SU-DHL-6 (cell line): Measurements from ENCODE around the gene PBX2.

Experiments used
- H2AFZ ChIP-seq: fragments of 200-600 bp; sonication (generic); 2 replicates; pipeline ENCODE4 v1.6.1; 2014; ENCODE audit warnings: low read depth, mild to moderate bottlenecking, moderate library complexity, mixed read lengths, antibody characterized with exemption, low read length; ENCODE audit not compliant: severe bottlenecking
- H3F3A ChIP-seq: fragments of 200-600 bp; shearing (Covaris generic); 2 replicates; pipeline ENCODE4 v1.6.0; 2016; ENCODE audit warnings: antibody characterized with exemption, mild to moderate bottlenecking; ENCODE audit not compliant: insufficient read depth
- H3K27ac ChIP-seq: fragments of 200-600 bp; sonication (generic); 2 replicates; pipeline ENCODE4 v1.5.1; 2016; ENCODE audit warnings: low read depth, mild to moderate bottlenecking, low read length, moderate library complexity, mixed read lengths
- H3K27me3 ChIP-seq: fragments of 200-600 bp; sonication (generic), shearing (Covaris generic); 2 replicates; pipeline ENCODE4 v1.6.0; 2014; ENCODE audit warnings: mild to moderate bottlenecking, low read length
- H3K36me3 ChIP-seq: fragments of 200-600 bp; sonication (generic); 2 replicates; pipeline ENCODE4 v1.6.1; 2014; ENCODE audit warnings: mild to moderate bottlenecking, low read length, mixed read lengths
- H3K4me2 ChIP-seq: fragments of 300-600, 200-600 bp; shearing (Covaris generic), sonication (generic); 2 replicates; pipeline ENCODE4 v1.6.0; 2014; ENCODE audit warnings: low read length, low read depth, mild to moderate bottlenecking; ENCODE audit not compliant: poor library complexity, severe bottlenecking
- H3K4me3 ChIP-seq: fragments of 200-600 bp; sonication (generic); 2 replicates; pipeline ENCODE4 v1.5.1; 2014; ENCODE audit warnings: antibody characterized with exemption, low read length, mild to moderate bottlenecking, mixed read lengths; ENCODE audit not compliant: insufficient read depth, poor library complexity, severe bottlenecking
- H3K79me2 ChIP-seq: fragments of 200-600 bp; sonication (generic); 2 replicates; pipeline ENCODE4 v1.6.1; 2014; ENCODE audit warnings: mild to moderate bottlenecking, low read length, moderate library complexity; ENCODE audit not compliant: insufficient read depth
- H3K9ac ChIP-seq: fragments of 200-600 bp; sonication (generic); 2 replicates; pipeline ENCODE4 v1.7.0; 2014; ENCODE audit warnings: mild to moderate bottlenecking, low read length
- H3K9me2 ChIP-seq: fragments of 200-600 bp; sonication (generic); replicated peaks from 2 replicates; pipeline ENCODE4 v1.6.1; 2014; ENCODE audit warnings: low read length; ENCODE audit not compliant: insufficient read depth
- H3K9me3 ChIP-seq: fragments of 200-600 bp; sonication (generic); 2 replicates; pipeline ENCODE4 v1.6.1; 2014; ENCODE audit warnings: low read length, mixed read lengths; ENCODE audit not compliant: insufficient read depth
- H4K20me1 ChIP-seq: fragments of 200-600 bp; sonication (generic); 2 replicates; pipeline ENCODE4 v1.6.1; 2014; ENCODE audit warnings: low read depth, mild to moderate bottlenecking, antibody characterized with exemption, low read length, moderate library complexity, mixed read lengths
- EZH2phosphoT487 ChIP-seq: fragments of 200-600 bp; sonication (generic), shearing (Covaris generic); conservative IDR thresholded peaks from 2 replicates; pipeline ENCODE4 v1.6.1; 2018; ENCODE audit warnings: mild to moderate bottlenecking, antibody characterized with exemption, low read length, moderate library complexity, mixed read lengths
- TF ChIP-seq, protein P1 (sequence below): fragments of 200-600 bp; sonication (generic); IDR thresholded peaks from one replicate; pipeline ENCODE4 v1.5.1; 2017; ENCODE audit warnings: antibody characterized with exemption, mild to moderate bottlenecking, low read length, moderate library complexity; ENCODE audit not compliant: insufficient read depth, poor library complexity, severe bottlenecking

Gene PBX2

DNA sequence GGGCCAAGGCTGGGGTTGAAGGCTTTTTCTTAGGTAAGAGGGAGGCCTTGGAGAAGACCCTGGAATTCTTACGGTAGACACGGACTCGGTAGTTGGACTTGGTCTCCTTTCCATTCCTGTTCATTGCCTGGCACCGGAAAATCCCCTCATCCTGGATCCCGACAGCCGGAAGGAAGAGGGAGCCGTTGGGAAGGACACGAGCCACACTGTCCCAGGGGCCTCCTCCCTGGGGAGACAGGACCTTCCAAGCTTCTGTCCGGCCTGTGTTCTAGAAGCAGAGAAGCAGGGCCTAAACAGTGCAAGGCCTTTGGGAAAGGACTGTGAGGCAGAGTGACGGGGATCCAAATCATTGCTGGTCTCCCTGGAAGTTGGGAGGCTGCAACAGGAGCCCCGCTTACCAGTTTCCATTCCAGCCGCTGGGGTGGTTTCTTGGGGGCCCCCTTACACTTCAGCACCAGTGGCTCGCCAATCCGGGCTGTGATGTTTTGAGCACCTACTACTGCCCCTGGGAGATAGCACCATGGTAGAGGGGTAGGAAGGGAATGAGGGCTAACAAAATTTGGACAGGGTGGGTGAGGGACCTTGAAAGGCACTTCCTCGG lies 6.4 kb downstream of the PBX2 start:
- Histone ChIP-seq H3K79me2 (peaks cover 14% of the 10 kb centered on the region), H3K4me2 (no peak overlapping the region), H2AFZ (no peak overlapping the region), H3K36me3 (no peaks in the 10 kb centered on the region), H3K27ac (no peak overlapping the region), H3K9me2 (no peaks in the 10 kb centered on the region), H4K20me1 (no peaks in the 10 kb centered on the region), H3K4me3 (no peak overlapping the region), H3F3A (no peaks in the 10 kb centered on the region), H3K9me3 (no peaks in the 10 kb centered on the region), H3K9ac (no peak overlapping the region), H3K27me3 (no peaks in the 10 kb centered on the region)
- TF ChIP-seq, protein P1, sequence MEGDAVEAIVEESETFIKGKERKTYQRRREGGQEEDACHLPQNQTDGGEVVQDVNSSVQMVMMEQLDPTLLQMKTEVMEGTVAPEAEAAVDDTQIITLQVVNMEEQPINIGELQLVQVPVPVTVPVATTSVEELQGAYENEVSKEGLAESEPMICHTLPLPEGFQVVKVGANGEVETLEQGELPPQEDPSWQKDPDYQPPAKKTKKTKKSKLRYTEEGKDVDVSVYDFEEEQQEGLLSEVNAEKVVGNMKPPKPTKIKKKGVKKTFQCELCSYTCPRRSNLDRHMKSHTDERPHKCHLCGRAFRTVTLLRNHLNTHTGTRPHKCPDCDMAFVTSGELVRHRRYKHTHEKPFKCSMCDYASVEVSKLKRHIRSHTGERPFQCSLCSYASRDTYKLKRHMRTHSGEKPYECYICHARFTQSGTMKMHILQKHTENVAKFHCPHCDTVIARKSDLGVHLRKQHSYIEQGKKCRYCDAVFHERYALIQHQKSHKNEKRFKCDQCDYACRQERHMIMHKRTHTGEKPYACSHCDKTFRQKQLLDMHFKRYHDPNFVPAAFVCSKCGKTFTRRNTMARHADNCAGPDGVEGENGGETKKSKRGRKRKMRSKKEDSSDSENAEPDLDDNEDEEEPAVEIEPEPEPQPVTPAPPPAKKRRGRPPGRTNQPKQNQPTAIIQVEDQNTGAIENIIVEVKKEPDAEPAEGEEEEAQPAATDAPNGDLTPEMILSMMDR, result no peak
- no peak for TF ChIP-seq EZH2phosphoT487

- Histone ChIP-seq H3K9ac (no peak overlapping the region), H2AFZ (no peak overlapping the region), H3K79me2 (peaks cover 12% of the 10 kb centered on the region)
These were observed 7.0 kb downstream of the PBX2 start for GRCh38 chr6:32183030-32183429.

DNA sequence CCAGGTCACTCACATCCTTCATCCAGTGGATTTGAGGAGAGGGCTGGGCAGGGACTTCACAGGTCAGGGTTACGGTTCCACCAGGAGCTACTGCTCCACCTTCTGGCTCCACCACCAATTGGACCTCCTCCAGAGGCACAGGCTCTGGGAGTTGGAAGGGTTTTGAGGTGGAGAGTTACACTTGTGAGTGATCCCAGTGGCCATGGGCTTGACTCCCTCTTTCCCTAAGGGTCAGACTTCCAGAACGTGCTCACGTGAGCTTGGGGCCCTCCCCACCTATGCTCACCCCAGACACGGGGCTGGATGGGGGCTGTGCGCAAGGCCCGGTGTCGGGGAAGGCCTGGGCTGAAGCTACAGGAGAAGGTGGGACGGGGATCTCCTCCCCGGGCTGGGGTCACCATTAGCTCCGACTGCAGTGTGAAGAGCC lies 7.4 kb downstream of the PBX2 start:
- Histone ChIP-seq H3K4me2 (no peak overlapping the region), H3K27me3 (no peaks in the 10 kb centered on the region), H3K27ac (no peak overlapping the region), H4K20me1 (no peaks in the 10 kb centered on the region), H3K79me2 (peaks cover 12% of the 10 kb centered on the region), H3K9me2 (no peaks in the 10 kb centered on the region), H2AFZ (no peak overlapping the region), H3K4me3 (no peak overlapping the region), H3K9ac (no peak overlapping the region), H3F3A (peaks cover 2% of the 10 kb centered on the region), H3K36me3 (no peaks in the 10 kb centered on the region), H3K9me3 (no peaks in the 10 kb centered on the region)
- TF ChIP-seq EZH2phosphoT487, result no peak

More at GRCh38 chr6:32183030-32183429, 7.0 kb downstream of the PBX2 start:
- Histone ChIP-seq H3K9me3 (no peaks in the 10 kb centered on the region), H3K9me2 (no peaks in the 10 kb centered on the region), H3K4me3 (no peak overlapping the region), H3K36me3 (no peaks in the 10 kb centered on the region), H4K20me1 (no peaks in the 10 kb centered on the region), H3K27ac (no peak overlapping the region), H3K27me3 (no peaks in the 10 kb centered on the region), H3K4me2 (no peak overlapping the region), H3F3A (no peaks in the 10 kb centered on the region)
- TF ChIP-seq, protein P1, result no peak

GRCh38 chr6:32181915-32182529 lies 8.0 kb downstream of the PBX2 start:
- Histone ChIP-seq H3K9ac (no peak overlapping the region), H3K9me2 (no peaks in the 10 kb centered on the region), H2AFZ (no peak overlapping the region), H4K20me1 (no peaks in the 10 kb centered on the region), H3K9me3 (no peaks in the 10 kb centered on the region), H3K4me3 (no peak overlapping the region), H3K79me2 (peaks cover 12% of the 10 kb centered on the region), H3K27me3 (no peaks in the 10 kb centered on the region), H3K4me2 (no peak overlapping the region), H3K36me3 (no peaks in the 10 kb centered on the region), H3F3A (peaks cover 7% of the 10 kb centered on the region), H3K27ac (no peak overlapping the region)
- TF ChIP-seq EZH2phosphoT487, result no peak
- TF ChIP-seq, protein P1, result no peak
